Activated CD8-positive, alpha-beta memory T cell treated with anti-CD3 and anti-CD28 coated beads, Interleukin-2, amount 50 U/mL, for 48 hours (primary cell): ENCODE data around the gene ATP6V1G3.
"Not testable (repeated sequence)": the region's sequence is repeated elsewhere in the genome, so short reads cannot be mapped to it uniquely, and the experiment has no call there.

Experiments
- DNase-seq: peaks from one replicate; pipeline ENCODE4 v3.0.0-alpha.2; 2020

The ATP6V1G3 gene

GRCh38 chr1:198540580-198540979, at the start of gene ATP6V1G3:
TSS of gene ATP6V1G3 (minus strand) at chr1:198540680. CDS start at chr1:198540650, 30 bp downstream.
- DNase-seq = no peak

- no peak for DNase-seq
Observed at GRCh38 chr1:198588845-198589244, 48.4 kb upstream of the ATP6V1G3 start.

GRCh38 chr1:198584163-198584562, 43.7 kb upstream of the ATP6V1G3 start:
- DNase-seq = no peak

GRCh38 chr1:198583209-198583802, 42.8 kb upstream of the ATP6V1G3 start:
- DNase-seq = not testable (repeated sequence)

- no peak for DNase-seq
Observed at GRCh38 chr1:198577444-198577843, 37.0 kb upstream of the ATP6V1G3 start.

GRCh38 chr1:198575798-198576641, 35.5 kb upstream of the ATP6V1G3 start:
- no peak for DNase-seq

- no peak for DNase-seq
Observed at GRCh38 chr1:198575292-198575691, 34.8 kb upstream of the ATP6V1G3 start.

GRCh38 chr1:198574325-198574724, 33.8 kb upstream of the ATP6V1G3 start:
- DNase-seq = no peak

- no peak for DNase-seq
Observed at GRCh38 chr1:198564716-198565115, 24.2 kb upstream of the ATP6V1G3 start.

- DNase-seq = no peak
Observed at GRCh38 chr1:198564157-198564556, 23.7 kb upstream of the ATP6V1G3 start.

GRCh38 chr1:198563583-198563982, 23.1 kb upstream of the ATP6V1G3 start:
- DNase-seq = no peak

- DNase-seq = no peak
Observed at GRCh38 chr1:198560161-198560560, 19.7 kb upstream of the ATP6V1G3 start.

GRCh38 chr1:198559362-198559761, 18.9 kb upstream of the ATP6V1G3 start:
- no peak for DNase-seq

- DNase-seq = no peak
Observed at GRCh38 chr1:198558402-198558801, 17.9 kb upstream of the ATP6V1G3 start.

GRCh38 chr1:198556971-198557370, 16.5 kb upstream of the ATP6V1G3 start:
- DNase-seq = no peak

- DNase-seq = no peak
Observed at GRCh38 chr1:198552668-198553416, 12.4 kb upstream of the ATP6V1G3 start.

GRCh38 chr1:198550941-198551524, 10.6 kb upstream of the ATP6V1G3 start:
- DNase-seq = no peak

GRCh38 chr1:198549866-198550265, 9.4 kb upstream of the ATP6V1G3 start:
- DNase-seq = no peak

- no peak for DNase-seq
Observed at GRCh38 chr1:198548890-198549289, 8.4 kb upstream of the ATP6V1G3 start.

- no peak for DNase-seq
Observed at GRCh38 chr1:198545156-198545555, 4.7 kb upstream of the ATP6V1G3 start.

GRCh38 chr1:198544265-198544664, 3.8 kb upstream of the ATP6V1G3 start:
- DNase-seq = no peak

- no peak for DNase-seq
Observed at GRCh38 chr1:198543670-198544260, 3.3 kb upstream of the ATP6V1G3 start.

GRCh38 chr1:198542632-198543031, 2.2 kb upstream of the ATP6V1G3 start:
- no peak for DNase-seq
